Mucosa of descending colon (tissue), 3 donors: Measurements from ENCODE around the gene PACRG. TPM values are rescaled to one million over a fixed set of nuclear protein-coding genes. Genes with fewer than 3 reads are reported as not detected.

Experiments used
- ATAC-seq: fragments of 200-7000 bp; cut with Tn5 transposase; one replicate; pipeline ENCODE4 v1.9.1; 2020; ENCODE audit warnings: mild to moderate bottlenecking, moderate library complexity
- DNase-seq, 3 donors: peaks; one replicate each; pipeline ENCODE4 v3.0.0-alpha.2; 2020
- H3K36me3 ChIP-seq: fragments of 200-600 bp; one replicate; pipeline ENCODE4 v1.8.0; 2021; ENCODE audit warnings: low read depth, mild to moderate bottlenecking
- H3K4me1 ChIP-seq: fragments of 200-600 bp; one replicate; pipeline ENCODE4 v1.8.0; 2021; ENCODE audit warnings: low read depth, mild to moderate bottlenecking
- H3K4me3 ChIP-seq: fragments of 200-600 bp; one replicate; pipeline ENCODE4 v1.8.0; 2021; ENCODE audit warnings: mild to moderate bottlenecking
- H3K9me3 ChIP-seq: fragments of 200-600 bp; one replicate; pipeline ENCODE4 v1.8.0; 2021; ENCODE audit warnings: mild to moderate bottlenecking
- CTCF ChIP-seq: fragments of 200-600 bp; IDR thresholded peaks from one replicate; pipeline ENCODE4 v1.8.0; 2022; ENCODE audit warnings: antibody characterized with exemption, mild to moderate bottlenecking
- intact Hi-C, 2 donors: fragments of 100-400 bp; cut with DNase I in 1 of 2; cut with micrococcal nuclease in 1 of 2; formaldehyde crosslinking; loops; one replicate each; pipeline versions ENCODE4 v1.11.0 to v1.11.1; 2022; cut with DNase I, micrococcal nuclease
- total RNA-seq, 3 donors: library from RNA; stranded (reverse); fragmentation: NEBNext Ultra II Directional in 2 of 3; extraction: Animal tissue kit (Norgen Biotek cat#: 25700) in 2 of 3; gene quantifications; one replicate each; pipeline versions ENCODE4 v1.2.1 to v1.2.4, GENCODE V29; 2021 to 2023
- donor health status: DM: no; HTN: no; CAD: no; lungs with moderate emphysema.
- donor health status: DM: no; HTN: no; CAD: no.
- donor health status: DM: no; HTN: yes; CAD: no.

The PACRG gene
- total RNA-seq, 3 donors from 2014 or later, result 1.1 to 1.5 (median 1.3) TPM

DNA sequence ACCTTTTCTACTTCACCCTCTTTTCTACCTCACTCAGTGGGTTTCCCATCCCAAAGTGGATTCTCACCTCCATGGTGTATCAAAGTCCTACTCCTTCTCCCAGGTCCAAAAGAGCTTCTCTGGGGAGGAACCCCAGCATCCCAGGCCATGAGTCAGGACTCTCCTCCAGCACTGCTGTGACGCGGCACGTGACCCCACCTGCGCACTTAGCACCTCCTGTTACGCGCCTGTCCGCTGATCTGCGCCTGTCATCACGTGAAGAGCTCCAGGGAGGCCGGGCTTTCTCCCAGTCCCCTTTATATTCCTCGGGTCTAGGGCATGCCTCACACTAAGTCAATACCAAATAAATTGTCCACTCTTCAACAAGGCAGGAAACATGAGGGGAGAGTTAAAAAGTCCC lies 459.8 kb downstream of the PACRG start:
- ATAC-seq, result no peak
- intact Hi-C loops, result no loop called here

GRCh38 chr6:163188746-163189145 lies 461.0 kb downstream of the PACRG start:
- no peaks in the 10 kb centered on the region for H3K36me3 ChIP-seq
- H3K9me3 ChIP-seq, result no peaks in the 10 kb centered on the region
- ATAC-seq (no peak), DNase-seq (no peak)
- TF ChIP-seq CTCF, result no peak
- intact Hi-C loops, result no loop called here
- no peak overlapping the region for H3K4me3 ChIP-seq
- no peaks in the 10 kb centered on the region for H3K4me1 ChIP-seq

More for the DNA sequence above, 459.8 kb downstream of the PACRG start:
- no peak for TF ChIP-seq CTCF
- Histone ChIP-seq H3K9me3 (no peaks in the 10 kb centered on the region), H3K36me3 (no peaks in the 10 kb centered on the region), H3K4me1 (no peaks in the 10 kb centered on the region), H3K4me3 (no peak overlapping the region)
- DNase-seq, result no peak

DNA sequence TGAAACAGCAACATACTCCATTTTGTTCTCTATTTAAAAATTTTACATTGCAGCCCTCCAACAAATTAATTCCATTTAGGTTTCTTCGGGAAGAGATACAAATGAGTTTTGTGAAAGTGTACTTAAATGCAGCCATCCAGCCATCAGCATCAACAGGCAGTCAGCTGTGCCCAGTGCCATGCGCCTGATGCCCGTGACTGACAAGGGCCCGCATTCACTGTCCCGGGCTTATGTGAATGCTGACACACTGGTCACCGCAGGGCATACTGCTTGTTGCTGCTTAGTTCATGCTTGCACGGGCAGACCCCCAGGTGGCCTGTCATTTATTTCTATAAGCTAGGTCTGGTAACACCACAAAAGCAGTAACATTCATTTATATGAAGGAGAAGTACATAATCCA lies 461.8 kb downstream of the PACRG start:
- ATAC-seq, result no peak
- no peak for TF ChIP-seq CTCF
- no peaks in the 10 kb centered on the region for H3K36me3 ChIP-seq
- intact Hi-C loops, result no loop called here
- H3K4me1 ChIP-seq, result no peaks in the 10 kb centered on the region
- H3K4me3 ChIP-seq, result no peak overlapping the region
- no peak for DNase-seq
- no peaks in the 10 kb centered on the region for H3K9me3 ChIP-seq

GRCh38 chr6:163190786-163191185 lies 463.0 kb downstream of the PACRG start:
- ATAC-seq, result no peak
- intact Hi-C loops, result no loop called here
- TF ChIP-seq CTCF, result no peak

GRCh38 chr6:163191704-163192537 lies 464.1 kb downstream of the PACRG start:
- no peak for ATAC-seq
- intact Hi-C loops, result no loop called here
- TF ChIP-seq CTCF, result no peak
- Histone ChIP-seq H3K36me3 (no peaks in the 10 kb centered on the region), H3K4me3 (no peak overlapping the region), H3K9me3 (no peaks in the 10 kb centered on the region), H3K4me1 (no peaks in the 10 kb centered on the region)
- no peak for DNase-seq

More at GRCh38 chr6:163190786-163191185, 463.0 kb downstream of the PACRG start:
- no peak for DNase-seq
- Histone ChIP-seq H3K4me3 (no peak overlapping the region), H3K4me1 (no peaks in the 10 kb centered on the region), H3K9me3 (no peaks in the 10 kb centered on the region), H3K36me3 (no peaks in the 10 kb centered on the region)
